ENCODE data around the gene ADAM12. TPM values are rescaled to one million over a fixed set of nuclear protein-coding genes. Genes with fewer than 3 reads are reported as not detected.

The ADAM12 gene
- total and polyA plus RNA-seq, 2 donors (not counting 3 experiments of a cell fraction or from before 2014, with no cell fraction given): 0.22 to 0.33 TPM

DNA sequence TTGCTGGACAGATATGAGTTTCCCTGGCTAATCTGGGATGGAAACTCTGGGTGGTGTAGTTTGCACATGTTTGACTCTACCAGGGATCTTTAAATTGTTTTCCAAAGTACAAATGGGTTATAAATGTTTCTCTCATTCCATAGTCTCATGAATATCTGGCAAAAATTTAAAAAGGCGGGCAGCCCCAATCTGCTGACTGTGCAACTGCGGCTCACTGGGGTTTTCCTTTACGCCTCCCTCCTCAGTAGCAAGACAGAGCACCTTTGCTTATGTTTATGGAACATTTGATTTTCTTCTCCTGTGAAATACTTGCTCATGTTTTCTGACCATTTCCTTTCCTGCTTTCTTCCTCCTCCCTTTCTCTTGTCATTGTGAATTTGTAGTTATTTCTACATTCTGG, 105.0 kb downstream of the ADAM12 start:
- Histone ChIP-seq H3K4me3 (replicated peaks in 1 of 3; ENCODE audit: insufficient read depth in 1 of 3, low read depth in 1 of 3, low read length in 3 of 3) (no peak overlapping the region), H4K20me1 (replicated peaks; ENCODE audit: control insufficient read depth, extremely low read depth, insufficient read depth, low read length) (no peaks in the 10 kb centered on the region), H3K9me3 (replicated peaks; ENCODE audit: control insufficient read depth, insufficient read depth, low read length) (no peaks in the 10 kb centered on the region), H3K4me2 (ENCODE audit: insufficient read depth, low read length) (no peak overlapping the region), H3K79me2 (ENCODE audit: control insufficient read depth, insufficient read depth, low read length) (no peaks in the 10 kb centered on the region), H3K27ac (ENCODE audit: insufficient read depth, low read depth, low read length) (no peak overlapping the region), H3K36me3 (ENCODE audit: control insufficient read depth in 2 of 2, extremely low read depth in 1 of 2, insufficient read depth in 2 of 2, low read length in 2 of 2) (no peaks in the 10 kb centered on the region), H3K9ac (replicated peaks; ENCODE audit: extremely low read depth, insufficient read depth, low read length) (no peak overlapping the region), H2AFZ (ENCODE audit: low read depth, low read length) (no peak overlapping the region), H3K9me1 (replicated peaks; ENCODE audit: control insufficient read depth, extremely low read depth, insufficient read depth, low read length) (no peaks in the 10 kb centered on the region), H3K4me1 (ENCODE audit: control insufficient read depth, extremely low read depth, insufficient read depth, low read length) (no peaks in the 10 kb centered on the region), H3K27me3 (ENCODE audit: control insufficient read depth in 2 of 2, insufficient read depth in 2 of 2, low read length in 2 of 2) (no peaks in the 10 kb centered on the region)
- FAIRE-seq (no peak), DNase-seq (ENCODE audit: low read depth, low spot score) (no peak)
- dilution Hi-C loops (cut with MboI; ENCODE audit: extremely low pct_ligation_motif_present, low sequenced_read_pairs): no loop called here
- ChIA-PET CTCF (no interaction called here), POLR2A (no interaction called here)
- TF ChIP-seq JUN (IDR thresholded peaks at IDR 0.05; ENCODE audit: borderline replicate concordance, insufficient read depth, insufficient read length, low read depth) (no peak), GATA2 (IDR thresholded peaks at IDR 0.05; ENCODE audit: insufficient read depth, insufficient read length, low read depth, low read length) (no peak), POLR2AphosphoS5 (IDR thresholded peaks at IDR 0.05; ENCODE audit: insufficient read depth, low read depth, low read length) (no peak), FOS (IDR thresholded peaks at IDR 0.05; ENCODE audit: borderline replicate concordance, insufficient read depth, low read length) (no peak), POLR2A (IDR thresholded peaks at IDR 0.05; ENCODE audit: low read depth, low read length) (no peak), EZH2 (IDR thresholded peaks at IDR 0.05; ENCODE audit: borderline replicate concordance, low read depth, low read length, severe bottlenecking) (no peak), MYC (IDR thresholded peaks at IDR 0.05; ENCODE audit: low read depth, low read length) (no peak)
- TF ChIP-seq, protein P1, sequence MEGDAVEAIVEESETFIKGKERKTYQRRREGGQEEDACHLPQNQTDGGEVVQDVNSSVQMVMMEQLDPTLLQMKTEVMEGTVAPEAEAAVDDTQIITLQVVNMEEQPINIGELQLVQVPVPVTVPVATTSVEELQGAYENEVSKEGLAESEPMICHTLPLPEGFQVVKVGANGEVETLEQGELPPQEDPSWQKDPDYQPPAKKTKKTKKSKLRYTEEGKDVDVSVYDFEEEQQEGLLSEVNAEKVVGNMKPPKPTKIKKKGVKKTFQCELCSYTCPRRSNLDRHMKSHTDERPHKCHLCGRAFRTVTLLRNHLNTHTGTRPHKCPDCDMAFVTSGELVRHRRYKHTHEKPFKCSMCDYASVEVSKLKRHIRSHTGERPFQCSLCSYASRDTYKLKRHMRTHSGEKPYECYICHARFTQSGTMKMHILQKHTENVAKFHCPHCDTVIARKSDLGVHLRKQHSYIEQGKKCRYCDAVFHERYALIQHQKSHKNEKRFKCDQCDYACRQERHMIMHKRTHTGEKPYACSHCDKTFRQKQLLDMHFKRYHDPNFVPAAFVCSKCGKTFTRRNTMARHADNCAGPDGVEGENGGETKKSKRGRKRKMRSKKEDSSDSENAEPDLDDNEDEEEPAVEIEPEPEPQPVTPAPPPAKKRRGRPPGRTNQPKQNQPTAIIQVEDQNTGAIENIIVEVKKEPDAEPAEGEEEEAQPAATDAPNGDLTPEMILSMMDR (IDR thresholded peaks at IDR 0.05; ENCODE audit: extremely low read depth in 1 of 2, insufficient read depth in 1 of 2, low read depth in 1 of 2, low read length in 2 of 2): no peak
- TF ChIP-seq, protein P2, sequence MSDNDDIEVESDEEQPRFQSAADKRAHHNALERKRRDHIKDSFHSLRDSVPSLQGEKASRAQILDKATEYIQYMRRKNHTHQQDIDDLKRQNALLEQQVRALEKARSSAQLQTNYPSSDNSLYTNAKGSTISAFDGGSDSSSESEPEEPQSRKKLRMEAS (IDR thresholded peaks at IDR 0.05; ENCODE audit: insufficient read depth, insufficient read length): no peak
- BruUV-seq (replicated peaks): no TSS peak
- intact Hi-C loops (cut with micrococcal nuclease): no loop called here
